ENCODE results near the gene GGTA1.

Gene GGTA1

GRCh38 chr9:121491111-121491510, 8.5 kb downstream of the GGTA1 start:
- Histone ChIP-seq H3K4me2 (ENCODE audit: low read depth, low read length, poor library complexity, severe bottlenecking) (no peak overlapping the region), H3K9ac (ENCODE audit: low read length) (no peak overlapping the region), H3F3A (ENCODE audit: insufficient read depth) (no peaks in the 10 kb centered on the region), H3K9me2 (replicated peaks; ENCODE audit: insufficient read depth, low read length) (no peaks in the 10 kb centered on the region), H2AFZ (ENCODE audit: low read depth, low read length, severe bottlenecking) (no peak overlapping the region), H3K4me3 (ENCODE audit: insufficient read depth, low read length, poor library complexity, severe bottlenecking) (no peak overlapping the region), H3K27ac (ENCODE audit: low read depth, low read length) (no peak overlapping the region), H3K9me3 (ENCODE audit: insufficient read depth, low read length) (peaks cover 2% of the 10 kb centered on the region; the same call in 1 of the 2 replicates), H3K79me2 (ENCODE audit: insufficient read depth, low read length) (no peaks in the 10 kb centered on the region), H3K36me3 (ENCODE audit: low read length) (no peaks in the 10 kb centered on the region), H4K20me1 (ENCODE audit: low read depth, low read length) (no peaks in the 10 kb centered on the region), H3K27me3 (ENCODE audit: low read length) (no peaks in the 10 kb centered on the region)
- TF ChIP-seq EZH2phosphoT487 (conservative IDR thresholded peaks at IDR 0.05; ENCODE audit: low read length) (no peak), CTCF (IDR thresholded peaks at IDR 0.05; ENCODE audit: insufficient read depth, low read length, poor library complexity, severe bottlenecking) (no peak)

- Histone ChIP-seq H2AFZ (ENCODE audit: low read depth, low read length, severe bottlenecking) (no peak overlapping the region), H3K27me3 (ENCODE audit: low read length) (no peaks in the 10 kb centered on the region), H3K36me3 (ENCODE audit: low read length) (no peaks in the 10 kb centered on the region), H3K27ac (ENCODE audit: low read depth, low read length) (no peak overlapping the region), H3K9ac (ENCODE audit: low read length) (no peak overlapping the region), H3K4me3 (ENCODE audit: insufficient read depth, low read length, poor library complexity, severe bottlenecking) (no peak overlapping the region), H4K20me1 (ENCODE audit: low read depth, low read length) (no peaks in the 10 kb centered on the region), H3K4me2 (ENCODE audit: low read depth, low read length, poor library complexity, severe bottlenecking) (no peak overlapping the region), H3K79me2 (ENCODE audit: insufficient read depth, low read length) (no peaks in the 10 kb centered on the region), H3K9me3 (ENCODE audit: insufficient read depth, low read length) (no peaks in the 10 kb centered on the region), H3K9me2 (replicated peaks; ENCODE audit: insufficient read depth, low read length) (no peaks in the 10 kb centered on the region), H3F3A (ENCODE audit: insufficient read depth) (no peaks in the 10 kb centered on the region)
- TF ChIP-seq EZH2phosphoT487 (conservative IDR thresholded peaks at IDR 0.05; ENCODE audit: low read length) (no peak), CTCF (IDR thresholded peaks at IDR 0.05; ENCODE audit: insufficient read depth, low read length, poor library complexity, severe bottlenecking) (no peak)
Observed at GRCh38 chr9:121489344-121489743, 10.3 kb downstream of the GGTA1 start.

- H3K27ac ChIP-seq (ENCODE audit: low read depth, low read length) = no peak overlapping the region
- no peak overlapping the region for H3K4me2 ChIP-seq (ENCODE audit: low read depth, low read length, poor library complexity, severe bottlenecking)
- H3F3A ChIP-seq (ENCODE audit: insufficient read depth) = no peaks in the 10 kb centered on the region
- TF ChIP-seq CTCF (IDR thresholded peaks at IDR 0.05; ENCODE audit: insufficient read depth, low read length, poor library complexity, severe bottlenecking) (no peak), EZH2phosphoT487 (conservative IDR thresholded peaks at IDR 0.05; ENCODE audit: low read length) (no peak)
- H4K20me1 ChIP-seq (ENCODE audit: low read depth, low read length) = no peaks in the 10 kb centered on the region
- no peak overlapping the region for H2AFZ ChIP-seq (ENCODE audit: low read depth, low read length, severe bottlenecking)
- no peaks in the 10 kb centered on the region for H3K27me3 ChIP-seq (ENCODE audit: low read length)
- no peak overlapping the region for H3K9ac ChIP-seq (ENCODE audit: low read length)
- H3K9me3 ChIP-seq (ENCODE audit: insufficient read depth, low read length) = no peaks in the 10 kb centered on the region
- no peaks in the 10 kb centered on the region for H3K36me3 ChIP-seq (ENCODE audit: low read length)
- H3K4me3 ChIP-seq (ENCODE audit: insufficient read depth, low read length, poor library complexity, severe bottlenecking) = no peak overlapping the region
- H3K9me2 ChIP-seq (replicated peaks; ENCODE audit: insufficient read depth, low read length) = no peaks in the 10 kb centered on the region
- no peaks in the 10 kb centered on the region for H3K79me2 ChIP-seq (ENCODE audit: insufficient read depth, low read length)
Observed at GRCh38 chr9:121486043-121486442, 13.6 kb downstream of the GGTA1 start.
